GM12878 (cell line): ENCODE data around the gene ATP2C2. TPM values are rescaled to one million over a fixed set of nuclear protein-coding genes. Genes with fewer than 3 reads are reported as not detected.

ENCODE experiments used
- ATAC-seq: fragments of 200-7000 bp; cut with Tn5 transposase; 3 replicates; pipeline ENCODE4 v1.9.1; 2020; ENCODE audit warnings: mild to moderate bottlenecking, moderate library complexity
- BruUV-seq: library from RNA; stranded (reverse); fragments of 400-500 nt; replicated peaks from 2 replicates; lab custom pipeline; 2021; lab: Mats Ljungman, UMichigan
- CTCF ChIA-PET: fragments of 300-600 bp; sonication (Branson Sonifier 250); formaldehyde crosslinking; extraction: SDS; loops from one replicate; lab custom pipeline; 2021; ENCODE audit warnings: inconsistent platforms; lab: Yijun Ruan, JAX
- POLR2A ChIA-PET: fragments of 350-600 bp; formaldehyde crosslinking; extraction: SDS; loops from one replicate; lab custom pipeline; 2021; ENCODE audit warnings: inconsistent platforms; lab: Charles Lee
- RAD21 ChIA-PET: fragments of 300-600 bp; sonication (Branson Sonifier 250); formaldehyde crosslinking; loops from one replicate; lab custom pipeline; 2023; ENCODE audit warnings: antibody characterized with exemption; ENCODE audit not compliant: unreplicated experiment; lab: Charles Lee
- SMC1A ChIA-PET: fragments of 300-600 bp; sonication (Branson Sonifier 250); formaldehyde crosslinking; loops from one replicate; lab custom pipeline; 2023; ENCODE audit not compliant: unreplicated experiment, uncharacterized antibody; lab: Charles Lee
- DNase-seq: peaks from one replicate; pipeline ENCODE4 v3.0.0-alpha.2; 2011; ENCODE audit warnings: low read depth, low spot score
- FAIRE-seq: peaks from 3 replicates; lab custom pipeline; 2011; peaks lifted over from hg19 to GRCh38; lab: Jason Lieb, UNC
- H2AFZ ChIP-seq: 2 replicates; pipeline ENCODE4 v1.6.0; 2011; ENCODE audit warnings: low read depth, low read length, control low read depth; ENCODE audit not compliant: control insufficient read depth
- H3K27ac ChIP-seq: 2 replicates; pipeline ENCODE4 v1.5.1; 2011; ENCODE audit warnings: control low read depth; ENCODE audit not compliant: control insufficient read depth, insufficient read depth
- H3K27me3 ChIP-seq, 2 experiments: replicated peaks in 1 of 2; 2 replicates each; pipeline versions ENCODE4 v1.6.0 to v1.6.1; 2011; ENCODE audit warnings: low read length in 1 of 2; ENCODE audit not compliant: control insufficient read depth in 2 of 2, insufficient read depth in 2 of 2
- H3K36me3 ChIP-seq, 2 experiments: 2 replicates each; pipeline ENCODE4 v1.5.1; 2011; ENCODE audit warnings: low read length in 1 of 2; ENCODE audit not compliant: control insufficient read depth in 2 of 2, insufficient read depth in 2 of 2
- H3K4me1 ChIP-seq: 2 replicates; pipeline ENCODE4 v1.6.1; 2011; ENCODE audit warnings: mild to moderate bottlenecking, low read length, moderate library complexity, mixed read lengths; ENCODE audit not compliant: control insufficient read depth, insufficient read depth
- H3K4me2 ChIP-seq: 2 replicates; pipeline ENCODE4 v1.6.0; 2011; ENCODE audit warnings: control low read depth; ENCODE audit not compliant: control insufficient read depth, insufficient read depth
- H3K4me3 ChIP-seq: fragments of 200-600 bp; sonication (generic); 2 replicates; pipeline ENCODE4 v1.5.1; 2016
- H3K79me2 ChIP-seq: 2 replicates; pipeline ENCODE4 v1.6.0; 2011; ENCODE audit warnings: low read length; ENCODE audit not compliant: control insufficient read depth, insufficient read depth
- H3K9ac ChIP-seq: 2 replicates; pipeline ENCODE4 v1.8.0; 2011; ENCODE audit warnings: low read length, control low read depth, mixed read lengths; ENCODE audit not compliant: control insufficient read depth, insufficient read depth
- H3K9me3 ChIP-seq: replicated peaks from 3 replicates; pipeline ENCODE4 v1.5.1; 2011; ENCODE audit warnings: mild to moderate bottlenecking, low read length; ENCODE audit not compliant: control insufficient read depth, insufficient read depth
- H4K20me1 ChIP-seq: 2 replicates; pipeline ENCODE4 v1.6.0; 2011; ENCODE audit not compliant: control insufficient read depth, insufficient read depth
- CBX5 ChIP-seq: sonication (generic); IDR thresholded peaks from 2 replicates; pipeline ENCODE4 v1.6.1; 2016; ENCODE audit warnings: low read depth, moderate library complexity, mild to moderate bottlenecking, inconsistent platforms
- ESRRA ChIP-seq: IDR thresholded peaks from 2 replicates; pipeline ENCODE4 v1.6.1; 2012; ENCODE audit warnings: mild to moderate bottlenecking, low read length, improper control_type of control experiment
- HDGF ChIP-seq: fragments of 450-650 bp; IDR thresholded peaks from 2 replicates; pipeline ENCODE4 v1.6.1; 2016; ENCODE audit warnings: antibody characterized with exemption
- MEF2B ChIP-seq: fragments of 450-650 bp; IDR thresholded peaks from 2 replicates; pipeline ENCODE4 v1.6.1; 2018; ENCODE audit warnings: mild to moderate bottlenecking, moderate library complexity; ENCODE audit not compliant: partially characterized antibody, poor library complexity, severe bottlenecking
- MYC ChIP-seq: IDR thresholded peaks from 2 replicates; pipeline ENCODE4 v1.6.1; 2011; ENCODE audit warnings: mild to moderate bottlenecking, low read length, moderate library complexity, inconsistent platforms; ENCODE audit not compliant: insufficient read depth, insufficient replicate concordance, insufficient read length, severe bottlenecking
- SKIL ChIP-seq: fragments of 450-650 bp; IDR thresholded peaks from 2 replicates; pipeline ENCODE4 v1.6.1; 2017; ENCODE audit warnings: mild to moderate bottlenecking, low read depth, inconsistent platforms; ENCODE audit not compliant: poor library complexity, severe bottlenecking
- SMC3 ChIP-seq: IDR thresholded peaks from 2 replicates; pipeline ENCODE4 v1.6.1; 2011; ENCODE audit warnings: low read length, improper control_type of control experiment, borderline replicate concordance
- SUPT20H ChIP-seq: IDR thresholded peaks from 2 replicates; pipeline ENCODE4 v1.6.1; 2011; ENCODE audit warnings: low read depth, mild to moderate bottlenecking, low read length, moderate library complexity, borderline replicate concordance; ENCODE audit not compliant: control insufficient read depth
- WRNIP1 ChIP-seq: IDR thresholded peaks from 2 replicates; pipeline ENCODE4 v1.6.1; 2011; ENCODE audit warnings: low read depth, low read length, improper control_type of control experiment, borderline replicate concordance
- ZBTB4 ChIP-seq: fragments of 450-650 bp; formaldehyde crosslinking; IDR thresholded peaks from 2 replicates; pipeline ENCODE4 v1.4.0; 2022; ENCODE audit warnings: mild to moderate bottlenecking, moderate library complexity
- WGBS: methylation state at CpG from one replicate; pipeline ENCODE4 v1.1.6; 2016; ENCODE audit warnings: low lambda C conversion rate; ENCODE audit not compliant: insufficient replicate concordance, insufficient coverage; ENCODE audit errors: missing lambda C conversion rate; 5-methylcytosine and 5-hydroxymethylcytosine counted together
- in situ Hi-C: fragments of 300-500 bp; cut with MboI; formaldehyde crosslinking; loops from 9 replicates; pipeline ENCODE4 v1.14.3; 2018; ENCODE audit warnings: mixed read lengths
- intact Hi-C: fragments of 100-400 bp; cut with micrococcal nuclease; formaldehyde crosslinking; loops from one replicate; pipeline ENCODE4 v1.14.2; 2022; ENCODE audit not compliant: unreplicated experiment
- polyA plus RNA-seq, 11 experiments: library from polyadenylated mRNA; depleted of rRNA in 4 of 11; unstranded in 6 of 11; stranded (reverse) in 5 of 11; fragments of >200 nt; fragmentation: Nextera tagmentation in 4 of 11; fragmentation: Illumina TruSeq in 1 of 11; extraction: Ambion mirVana in 4 of 11; extraction: Trizol in 1 of 11; gene quantifications; 1 replicate in 1 of 11; 2 replicates in 10 of 11; pipeline versions ENCODE4 v1.2.1 to v1.2.3, GENCODE V29; 2011 to 2016; ENCODE audit warnings: inconsistent platforms in 2 of 11, missing spikeins in 2 of 11, low read depth in 1 of 11
- total RNA-seq, 4 experiments: library from RNA; depleted of rRNA in 3 of 4; stranded (reverse); fragments of >200 nt in 3 of 4; fragmentation: Illumina TruSeq in 1 of 4; extraction: Trizol in 1 of 4; gene quantifications; 2 replicates each; pipeline versions ENCODE4 v1.2.1 to v1.2.3, GENCODE V29; 2013 to 2021
- TF ChIP-seq, protein P1 (sequence below): IDR thresholded peaks from 2 replicates; pipeline ENCODE4 v1.6.1; 2011; ENCODE audit warnings: low read depth, low read length, improper control_type of control experiment, borderline replicate concordance
- TF ChIP-seq, protein P2 (sequence below): fragments of 150-350 bp; IDR thresholded peaks from 2 replicates; pipeline ENCODE4 v1.6.1; 2014; ENCODE audit warnings: mild to moderate bottlenecking, low read depth, low read length
- TF ChIP-seq, protein P3 (sequence below): IDR thresholded peaks from 2 replicates; pipeline ENCODE4 v1.6.1; 2011; ENCODE audit warnings: borderline replicate concordance, low read depth, mild to moderate bottlenecking, moderate library complexity, low read length; ENCODE audit not compliant: insufficient read depth, poor library complexity, severe bottlenecking

The ATP2C2 gene
- total and polyA plus RNA-seq, 10 of the 15 experiments (the other 5 are each of a cell fraction or from before 2014, with no cell fraction given): 0.05 to 0.19 TPM; not detected in 8

DNA sequence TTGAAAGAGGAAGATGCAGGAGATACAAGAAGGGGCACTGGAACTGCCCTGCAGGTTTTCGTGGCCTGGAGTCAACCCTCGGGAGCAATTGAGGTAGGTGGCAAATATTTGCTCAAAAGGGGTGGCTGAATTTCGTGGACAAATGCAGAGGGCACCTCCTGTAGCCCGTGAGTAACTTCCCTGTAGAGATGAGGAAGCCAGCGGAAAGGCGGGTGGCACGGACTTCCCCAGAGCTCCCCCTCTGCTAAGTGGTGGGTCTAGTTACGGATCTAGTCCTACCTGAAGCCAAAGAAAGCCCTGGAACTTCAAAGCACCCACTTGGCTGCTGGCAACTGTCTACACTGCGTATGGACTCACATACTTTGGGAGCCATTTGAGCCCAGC is 1.0 kb upstream of the ATP2C2 start:
- Histone ChIP-seq H3K4me2 (no peak overlapping the region), H3K27me3 (peaks cover 0 to 12% of the 10 kb centered on the region in 2 experiments; a peak in 3 of 4 replicates), H3K9ac (no peak overlapping the region), H3K4me1 (no peaks in the 10 kb centered on the region), H2AFZ (no peak overlapping the region), H4K20me1 (no peaks in the 10 kb centered on the region), H3K36me3 (no peaks in the 10 kb centered on the region), H3K4me3 (no peak overlapping the region), H3K79me2 (no peaks in the 10 kb centered on the region), H3K27ac (no peak overlapping the region), H3K9me3 (no peaks in the 10 kb centered on the region)
- in situ Hi-C loops: no loop called here
- TF ChIP-seq, protein P1, sequence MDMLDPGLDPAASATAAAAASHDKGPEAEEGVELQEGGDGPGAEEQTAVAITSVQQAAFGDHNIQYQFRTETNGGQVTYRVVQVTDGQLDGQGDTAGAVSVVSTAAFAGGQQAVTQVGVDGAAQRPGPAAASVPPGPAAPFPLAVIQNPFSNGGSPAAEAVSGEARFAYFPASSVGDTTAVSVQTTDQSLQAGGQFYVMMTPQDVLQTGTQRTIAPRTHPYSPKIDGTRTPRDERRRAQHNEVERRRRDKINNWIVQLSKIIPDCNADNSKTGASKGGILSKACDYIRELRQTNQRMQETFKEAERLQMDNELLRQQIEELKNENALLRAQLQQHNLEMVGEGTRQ: no peak
- no peak for TF ChIP-seq SUPT20H
- TF ChIP-seq HDGF: no peak
- TF ChIP-seq, protein P2, sequence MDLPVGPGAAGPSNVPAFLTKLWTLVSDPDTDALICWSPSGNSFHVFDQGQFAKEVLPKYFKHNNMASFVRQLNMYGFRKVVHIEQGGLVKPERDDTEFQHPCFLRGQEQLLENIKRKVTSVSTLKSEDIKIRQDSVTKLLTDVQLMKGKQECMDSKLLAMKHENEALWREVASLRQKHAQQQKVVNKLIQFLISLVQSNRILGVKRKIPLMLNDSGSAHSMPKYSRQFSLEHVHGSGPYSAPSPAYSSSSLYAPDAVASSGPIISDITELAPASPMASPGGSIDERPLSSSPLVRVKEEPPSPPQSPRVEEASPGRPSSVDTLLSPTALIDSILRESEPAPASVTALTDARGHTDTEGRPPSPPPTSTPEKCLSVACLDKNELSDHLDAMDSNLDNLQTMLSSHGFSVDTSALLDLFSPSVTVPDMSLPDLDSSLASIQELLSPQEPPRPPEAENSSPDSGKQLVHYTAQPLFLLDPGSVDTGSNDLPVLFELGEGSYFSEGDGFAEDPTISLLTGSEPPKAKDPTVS: no peak
- TF ChIP-seq MYC: no peak
- TF ChIP-seq CBX5: no peak
- no peak for TF ChIP-seq SKIL
- TF ChIP-seq, protein P3, sequence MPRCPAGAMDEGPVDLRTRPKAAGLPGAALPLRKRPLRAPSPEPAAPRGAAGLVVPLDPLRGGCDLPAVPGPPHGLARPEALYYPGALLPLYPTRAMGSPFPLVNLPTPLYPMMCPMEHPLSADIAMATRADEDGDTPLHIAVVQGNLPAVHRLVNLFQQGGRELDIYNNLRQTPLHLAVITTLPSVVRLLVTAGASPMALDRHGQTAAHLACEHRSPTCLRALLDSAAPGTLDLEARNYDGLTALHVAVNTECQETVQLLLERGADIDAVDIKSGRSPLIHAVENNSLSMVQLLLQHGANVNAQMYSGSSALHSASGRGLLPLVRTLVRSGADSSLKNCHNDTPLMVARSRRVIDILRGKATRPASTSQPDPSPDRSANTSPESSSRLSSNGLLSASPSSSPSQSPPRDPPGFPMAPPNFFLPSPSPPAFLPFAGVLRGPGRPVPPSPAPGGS: no peak
- no peak for TF ChIP-seq ZBTB4
- TF ChIP-seq ESRRA: no peak
- TF ChIP-seq WRNIP1: no peak
- no peak for TF ChIP-seq MEF2B
- TF ChIP-seq SMC3: no peak
- BruUV-seq: no TSS peak
- intact Hi-C loops: no loop called here
- DNase-seq (no peak), FAIRE-seq (no peak), ATAC-seq (no peak)
- RAD21 ChIA-PET: no interaction called here
- POLR2A ChIA-PET: no interaction called here
- SMC1A ChIA-PET: no interaction called here
- 3% methylated on average over 9 of the region's 9 CpGs for WGBS
- CTCF ChIA-PET: no interaction called here
